Muscle of leg (tissue), 11 donors: ENCODE results near the gene RASA1. TPM values are rescaled to one million over a fixed set of nuclear protein-coding genes. Genes with fewer than 3 reads are reported as not detected.
"Not testable (repeated sequence)": the region's sequence is repeated elsewhere in the genome, so short reads cannot be mapped to it uniquely, and the experiment has no call there.

Source experiments
- DNase-seq: peaks from one replicate; pipeline ENCODE4 v3.0.0; 2013
- H3K27ac ChIP-seq: one replicate; pipeline ENCODE4 v1.5.1; 2013; ENCODE audit warnings: mild to moderate bottlenecking, low read length, control low read depth
- H3K27me3 ChIP-seq: one replicate; pipeline ENCODE4 v1.6.1; 2013; ENCODE audit warnings: low read length; ENCODE audit not compliant: control insufficient read depth, insufficient read depth
- H3K36me3 ChIP-seq: one replicate; pipeline ENCODE4 v1.6.1; 2013; ENCODE audit warnings: low read length; ENCODE audit not compliant: control insufficient read depth, insufficient read depth
- H3K4me1 ChIP-seq: one replicate; pipeline ENCODE4 v1.6.1; 2013; ENCODE audit warnings: low read length; ENCODE audit not compliant: control insufficient read depth, insufficient read depth
- H3K4me3 ChIP-seq: one replicate; pipeline ENCODE4 v1.5.1; 2013; ENCODE audit warnings: low read length, control low read depth
- H3K9me3 ChIP-seq: replicated peaks from 2 replicates; pipeline ENCODE4 v1.6.1; 2013; ENCODE audit warnings: low read depth, low read length; ENCODE audit not compliant: control insufficient read depth
- WGBS: methylation state at CpG from one replicate; pipeline ENCODE4 v1.1.5; 2013; ENCODE audit warnings: missing lambda C conversion rate; ENCODE audit not compliant: insufficient coverage; 5-methylcytosine and 5-hydroxymethylcytosine counted together
- polyA plus RNA-seq, 8 donors: library from polyadenylated mRNA; unstranded; fragments of 120-200 nt; gene quantifications; one replicate each; pipeline versions ENCODE4 v1.2.1 to v1.2.3, GENCODE V29; 2013; ENCODE audit warnings: inconsistent platforms in 1 of 8, low replicate concordance in 1 of 8; ENCODE audit not compliant: insufficient read length in 8 of 8, insufficient read depth in 1 of 8
- total RNA-seq: library from RNA; stranded (reverse); fragments of 120-200 nt; gene quantifications from one replicate; pipeline ENCODE4 v1.2.4, GENCODE V29; 2013

RASA1 gene
- total and polyA plus RNA-seq, 9 donors, result 22.6 to 35.9 (median 27.7) TPM

- Histone ChIP-seq H3K4me3 (no peak overlapping the region), H3K27ac (no peak overlapping the region), H3K4me1 (no peaks in the 10 kb centered on the region), H3K9me3 (no peaks in the 10 kb centered on the region), H3K27me3 (no peaks in the 10 kb centered on the region), H3K36me3 (peaks cover 4% of the 10 kb centered on the region)
- WGBS, result 92% methylated on average over 1 of the region's 2 CpGs
- DNase-seq, result no peak
Observed at GRCh38 chr5:87277279-87277835, 9.7 kb downstream of the RASA1 start.

GRCh38 chr5:87278590-87279100, 11.0 kb downstream of the RASA1 start:
- H3K36me3 ChIP-seq, result peaks cover 4% of the 10 kb centered on the region
- no peak for DNase-seq
- whole genome bisulfite sequencing, result 100% methylated on average over 2 of the region's 4 CpGs
- H3K27me3 ChIP-seq, result no peaks in the 10 kb centered on the region
- H3K27ac ChIP-seq, result no peak overlapping the region
- no peaks in the 10 kb centered on the region for H3K9me3 ChIP-seq
- no peak overlapping the region for H3K4me3 ChIP-seq
- no peaks in the 10 kb centered on the region for H3K4me1 ChIP-seq

DNA sequence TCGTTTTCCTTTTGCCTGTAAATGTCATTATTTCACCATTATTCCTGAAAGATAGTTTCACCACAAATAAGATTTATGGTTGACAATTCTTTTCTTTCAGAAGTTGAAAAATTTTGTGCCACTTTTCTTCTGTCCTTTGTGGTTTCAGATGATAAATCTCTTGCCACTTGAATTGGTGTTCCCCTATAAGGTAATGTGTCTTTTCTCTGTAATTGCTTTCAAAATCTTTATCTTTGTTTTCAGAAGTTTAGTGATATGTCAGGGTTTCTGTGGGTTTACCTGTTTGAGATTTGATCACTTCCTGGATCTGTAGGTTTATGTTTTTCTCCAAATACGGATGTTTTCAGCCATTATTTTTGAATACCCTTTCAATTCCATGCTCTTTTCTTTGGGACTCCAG, 14.6 kb downstream of the RASA1 start:
- no CpG with 5 or more reads among the region's 2 CpGs for WGBS

DNA sequence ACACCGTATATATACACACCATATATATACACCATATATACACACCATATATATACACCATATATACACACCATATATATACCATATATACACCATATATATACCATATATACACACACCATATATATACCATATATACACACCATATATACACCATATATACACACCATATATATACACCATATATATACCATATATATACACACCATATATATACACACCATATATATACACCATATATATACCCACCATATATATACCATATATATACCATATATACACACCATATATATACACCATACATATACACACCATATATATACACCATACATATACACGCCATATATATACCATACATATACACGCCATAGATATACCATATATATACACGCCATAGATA, 19.6 kb downstream of the RASA1 start:
- not testable (repeated sequence) for DNase-seq, H3K36me3 ChIP-seq
- no CpG with 5 or more reads among the region's 4 CpGs for WGBS

More for the DNA sequence above, 14.6 kb downstream of the RASA1 start:
- H3K4me1 ChIP-seq, result no peaks in the 10 kb centered on the region
- no peak for DNase-seq
- H3K36me3 ChIP-seq, result peaks cover 2% of the 10 kb centered on the region
- no peaks in the 10 kb centered on the region for H3K27me3 ChIP-seq
- H3K4me3 ChIP-seq, result no peak overlapping the region
- no peaks in the 10 kb centered on the region for H3K9me3 ChIP-seq
- H3K27ac ChIP-seq, result no peak overlapping the region

GRCh38 chr5:87298692-87299362, 31.1 kb downstream of the RASA1 start:
- no peak overlapping the region for H3K4me3 ChIP-seq
- 80% methylated on average over 1 of the region's 5 CpGs for WGBS
- no peak overlapping the region for H3K27ac ChIP-seq
- no peaks in the 10 kb centered on the region for H3K36me3 ChIP-seq
- peaks cover 5% of the 10 kb centered on the region for H3K9me3 ChIP-seq
- H3K27me3 ChIP-seq, result no peaks in the 10 kb centered on the region
- DNase-seq, result peak; percentile 37
- peaks cover 3% of the 10 kb centered on the region for H3K4me1 ChIP-seq

More for the DNA sequence above, 19.6 kb downstream of the RASA1 start:
- H3K9me3 ChIP-seq, H3K27ac ChIP-seq, H3K4me1 ChIP-seq, H3K4me3 ChIP-seq, H3K27me3 ChIP-seq: not testable (repeated sequence)

GRCh38 chr5:87300176-87300575, 32.5 kb downstream of the RASA1 start:
- Histone ChIP-seq H3K4me1 (peaks cover 3% of the 10 kb centered on the region), H3K27ac (no peak overlapping the region), H3K36me3 (peaks cover 2% of the 10 kb centered on the region), H3K4me3 (no peak overlapping the region), H3K27me3 (no peaks in the 10 kb centered on the region), H3K9me3 (peaks cover 2% of the 10 kb centered on the region)
- DNase-seq, result no peak
- WGBS, result 100% methylated on average over 1 of the region's 6 CpGs

GRCh38 chr5:87300744-87301143, 33.1 kb downstream of the RASA1 start:
- peaks cover 3% of the 10 kb centered on the region for H3K4me1 ChIP-seq
- H3K27ac ChIP-seq, result no peak overlapping the region
- H3K36me3 ChIP-seq, result peaks cover 4% of the 10 kb centered on the region
- WGBS, result 86% methylated on average over 1 of the region's 2 CpGs
- peaks cover 2% of the 10 kb centered on the region for H3K9me3 ChIP-seq
- DNase-seq, result no peak
- no peaks in the 10 kb centered on the region for H3K27me3 ChIP-seq
- H3K4me3 ChIP-seq, result no peak overlapping the region

- peaks cover 3% of the 10 kb centered on the region for H3K4me1 ChIP-seq
- no peak for DNase-seq
- peaks cover 2% of the 10 kb centered on the region for H3K9me3 ChIP-seq
Observed at GRCh38 chr5:87302061-87302460, 34.4 kb downstream of the RASA1 start.

DNA sequence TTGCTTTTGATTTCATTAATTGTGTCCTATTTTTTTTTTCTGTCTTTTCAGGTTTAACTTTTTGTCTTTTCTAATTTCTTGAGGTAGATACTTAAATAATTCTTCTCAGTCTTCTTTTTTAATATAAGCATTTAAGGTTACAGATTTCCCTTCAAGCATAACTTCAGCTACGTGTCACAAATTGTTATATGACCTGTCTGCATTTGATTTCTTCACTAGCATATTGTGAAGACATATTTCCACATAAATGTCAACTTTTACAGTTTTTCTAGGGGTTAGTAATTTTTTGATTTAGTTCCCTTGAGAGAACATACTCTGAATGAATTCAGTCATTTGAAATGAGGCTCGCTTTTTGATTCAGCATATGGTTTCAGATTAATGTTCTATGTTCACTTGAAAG, 35.6 kb downstream of the RASA1 start:
- no CpG with 5 or more reads among the region's 2 CpGs for WGBS
- Histone ChIP-seq H3K4me3 (no peak overlapping the region), H3K9me3 (no peaks in the 10 kb centered on the region), H3K27me3 (no peaks in the 10 kb centered on the region), H3K27ac (no peak overlapping the region), H3K4me1 (peaks cover 3% of the 10 kb centered on the region), H3K36me3 (peaks cover 7% of the 10 kb centered on the region)
- no peak for DNase-seq

More at GRCh38 chr5:87302061-87302460, 34.4 kb downstream of the RASA1 start:
- Histone ChIP-seq H3K27me3 (no peaks in the 10 kb centered on the region), H3K4me3 (no peak overlapping the region), H3K36me3 (peaks cover 7% of the 10 kb centered on the region), H3K27ac (no peak overlapping the region)

DNA sequence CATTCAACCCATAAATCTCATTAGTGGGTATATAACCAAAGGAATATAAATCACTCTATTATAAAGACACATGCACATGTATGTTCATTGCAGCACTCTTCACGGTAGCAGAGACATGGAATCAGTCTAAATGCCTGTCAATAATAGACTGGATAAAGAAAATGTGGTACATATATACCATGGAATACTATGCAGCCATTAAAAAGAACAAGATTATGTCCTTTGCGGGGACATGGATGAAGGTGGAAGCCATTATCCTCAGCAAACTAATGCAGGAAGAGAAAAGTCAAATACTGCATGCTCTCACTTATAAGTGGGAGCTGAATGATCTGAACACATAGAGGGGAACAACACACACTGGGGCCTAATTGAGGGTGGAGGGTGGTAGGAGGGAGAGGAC, 38.4 kb downstream of the RASA1 start:
- H3K4me3 ChIP-seq, H3K27me3 ChIP-seq, H3K4me1 ChIP-seq, H3K9me3 ChIP-seq, DNase-seq, H3K36me3 ChIP-seq, H3K27ac ChIP-seq: not testable (repeated sequence)
- WGBS, result no CpG with 5 or more reads among the region's 2 CpGs
